H9 (cell line): ENCODE results near the gene TMC2. TPM values are rescaled to one million over a fixed set of nuclear protein-coding genes. Genes with fewer than 3 reads are reported as not detected.
A peak's percentile ranks its signal among the peaks of the same experiment; 100 is the strongest.

Source experiments
- DNase-seq: peaks from one replicate; pipeline ENCODE4 v3.0.0-alpha.2; 2017
- H2AFZ ChIP-seq: one replicate; pipeline ENCODE4 v1.6.1; 2013; ENCODE audit warnings: mild to moderate bottlenecking, low read length, control low read depth, moderate library complexity
- H2AK5ac ChIP-seq: 2 replicates; pipeline ENCODE4 v1.6.1; 2013; ENCODE audit warnings: low read length, control low read depth, mixed read lengths; ENCODE audit not compliant: insufficient read length
- H2BK120ac ChIP-seq: one replicate; pipeline ENCODE4 v1.6.1; 2013; ENCODE audit warnings: low read depth, mild to moderate bottlenecking, low read length, control low read depth, inconsistent platforms; ENCODE audit not compliant: poor library complexity, severe bottlenecking
- H2BK12ac ChIP-seq: 2 replicates; pipeline ENCODE4 v1.6.1; 2013; ENCODE audit warnings: low read length, control low read depth, mixed read lengths, low read depth; ENCODE audit not compliant: insufficient read length
- H2BK15ac ChIP-seq: 2 replicates; pipeline ENCODE4 v1.6.1; 2013; ENCODE audit warnings: low read depth, low read length, control low read depth
- H2BK20ac ChIP-seq: one replicate; pipeline ENCODE4 v1.6.1; 2013; ENCODE audit warnings: low read depth, mild to moderate bottlenecking, low read length, control low read depth, inconsistent platforms; ENCODE audit not compliant: poor library complexity, severe bottlenecking
- H2BK5ac ChIP-seq: 2 replicates; pipeline ENCODE4 v1.6.1; 2013; ENCODE audit warnings: low read length, control low read depth, mixed read lengths; ENCODE audit not compliant: insufficient read length
- H3K14ac ChIP-seq: 2 replicates; pipeline ENCODE4 v1.6.1; 2013; ENCODE audit warnings: low read length, control low read depth; ENCODE audit not compliant: insufficient read depth
- H3K18ac ChIP-seq: 2 replicates; pipeline ENCODE4 v1.6.1; 2013; ENCODE audit warnings: low read depth, mild to moderate bottlenecking, mixed read lengths, low read length, control low read depth; ENCODE audit not compliant: insufficient read length
- H3K23ac ChIP-seq: 2 replicates; pipeline ENCODE4 v1.6.1; 2013; ENCODE audit warnings: low read length, control low read depth, mixed read lengths, low read depth; ENCODE audit not compliant: insufficient read length
- H3K23me2 ChIP-seq: 2 replicates; pipeline ENCODE4 v1.6.1; 2013; ENCODE audit warnings: low read depth, mild to moderate bottlenecking, mixed read lengths, low read length, control low read depth; ENCODE audit not compliant: insufficient read length, poor library complexity, severe bottlenecking
- H3K27ac ChIP-seq: 2 replicates; pipeline ENCODE4 v1.5.1; 2013; ENCODE audit warnings: low read length, control low read depth, mixed read lengths, low read depth; ENCODE audit not compliant: insufficient read length
- H3K27me3 ChIP-seq: 2 replicates; pipeline ENCODE4 v1.6.1; 2013; ENCODE audit warnings: low read length, control low read depth, inconsistent platforms; ENCODE audit not compliant: insufficient read depth
- H3K4ac ChIP-seq: 2 replicates; pipeline ENCODE4 v1.6.1; 2013; ENCODE audit warnings: low read depth, mild to moderate bottlenecking, control low read depth, inconsistent platforms, low read length, moderate library complexity
- H3K4me1 ChIP-seq: 2 replicates; pipeline ENCODE4 v1.6.1; 2013; ENCODE audit warnings: low read length, control low read depth, inconsistent platforms; ENCODE audit not compliant: insufficient read depth
- H3K4me2 ChIP-seq: 2 replicates; pipeline ENCODE4 v1.6.1; 2013; ENCODE audit warnings: low read length, control low read depth, mixed read lengths; ENCODE audit not compliant: insufficient read length, insufficient read depth
- H3K56ac ChIP-seq: 2 replicates; pipeline ENCODE4 v1.6.1; 2013; ENCODE audit warnings: low read depth, mild to moderate bottlenecking, mixed read lengths, low read length, control low read depth; ENCODE audit not compliant: insufficient read length
- H3K79me1 ChIP-seq: 2 replicates; pipeline ENCODE4 v1.6.1; 2013; ENCODE audit warnings: low read depth, mild to moderate bottlenecking, moderate library complexity, low read length, control low read depth, inconsistent platforms; ENCODE audit not compliant: insufficient read depth, poor library complexity, severe bottlenecking
- H3K79me2 ChIP-seq: 2 replicates; pipeline ENCODE4 v1.6.1; 2013; ENCODE audit warnings: low read length, control low read depth, inconsistent platforms; ENCODE audit not compliant: insufficient read depth
- H3K9ac ChIP-seq: 2 replicates; pipeline ENCODE4 v1.6.1; 2013; ENCODE audit warnings: low read length, control low read depth, mixed read lengths; ENCODE audit not compliant: insufficient read length; ENCODE audit errors: extremely low read depth
- H3K9me3 ChIP-seq: one replicate; pipeline ENCODE4 v1.6.1; 2013; ENCODE audit warnings: low read depth, low read length, inconsistent platforms; ENCODE audit not compliant: control insufficient read depth
- H3T11ph ChIP-seq: one replicate; pipeline ENCODE4 v1.6.1; 2013; ENCODE audit warnings: mild to moderate bottlenecking, low read length, control low read depth, inconsistent platforms
- H4K20me1 ChIP-seq: one replicate; pipeline ENCODE4 v1.6.1; 2013; ENCODE audit not compliant: control insufficient read depth, insufficient read length, insufficient read depth
- H4K5ac ChIP-seq: 2 replicates; pipeline ENCODE4 v1.6.1; 2013; ENCODE audit warnings: low read depth, mild to moderate bottlenecking, mixed read lengths, low read length, control low read depth; ENCODE audit not compliant: insufficient read length
- H4K8ac ChIP-seq: replicated peaks from 2 replicates; pipeline ENCODE4 v1.6.1; 2013; ENCODE audit warnings: low read length, control low read depth, mixed read lengths, low read depth; ENCODE audit not compliant: insufficient read length
- H4K91ac ChIP-seq: 2 replicates; pipeline ENCODE4 v1.6.1; 2013; ENCODE audit warnings: low read depth, mild to moderate bottlenecking, moderate library complexity, mixed read lengths, low read length, control low read depth; ENCODE audit not compliant: insufficient read length
- H3K27ac Mint-ChIP-seq, 3 experiments: 2 replicates in 2 of 3; 3 replicates in 1 of 3; pipeline ENCODE4 v1.8.0; 2020 to 2021; ENCODE audit warnings: mixed read lengths in 3 of 3, mild to moderate bottlenecking in 1 of 3, moderate library complexity in 1 of 3
- H3K27me3 Mint-ChIP-seq: 2 replicates; pipeline ENCODE4 v1.8.0; 2021; ENCODE audit warnings: low read depth, mild to moderate bottlenecking, moderate library complexity, mixed read lengths
- H3K36me3 Mint-ChIP-seq, 3 experiments: 2 replicates in 2 of 3; 3 replicates in 1 of 3; pipeline ENCODE4 v1.8.0; 2020 to 2021; ENCODE audit warnings: low read depth in 3 of 3, mixed read lengths in 3 of 3; ENCODE audit not compliant: insufficient read depth in 1 of 3
- H3K4me1 Mint-ChIP-seq, 2 experiments: 2 replicates each; pipeline ENCODE4 v1.8.0; 2020; ENCODE audit warnings: mixed read lengths in 2 of 2
- H3K4me3 Mint-ChIP-seq, 2 experiments: 2 replicates in 1 of 2; 3 replicates in 1 of 2; pipeline ENCODE4 v1.8.0; 2020 to 2021; ENCODE audit warnings: mild to moderate bottlenecking in 2 of 2, mixed read lengths in 2 of 2, moderate library complexity in 1 of 2
- H3K9me3 Mint-ChIP-seq, 2 experiments: 2 replicates in 1 of 2; 3 replicates in 1 of 2; pipeline ENCODE4 v1.8.0; 2020; ENCODE audit warnings: mild to moderate bottlenecking in 2 of 2, mixed read lengths in 2 of 2, moderate library complexity in 1 of 2
- WGBS: extraction: QIAGEN DNeasy Blood & Tissue Kit; methylation state at CpG from one replicate; pipeline ENCODE4 v1.1.7; 2013; ENCODE audit warnings: missing lambda C conversion rate, low lambda C conversion rate, mixed read lengths; ENCODE audit not compliant: insufficient read length; ENCODE audit errors: extremely low coverage; 5-methylcytosine and 5-hydroxymethylcytosine counted together
- total RNA-seq: library from RNA; stranded (reverse); gene quantifications from 2 replicates; pipeline ENCODE4 v1.2.1, GENCODE V29; 2021
- TF ChIP-seq, protein P1 (sequence below): fragments of 200-600 bp; sonication (generic); conservative IDR thresholded peaks from 3 replicates; pipeline ENCODE4 v1.8.0; 2021; ENCODE audit warnings: antibody characterized with exemption, mild to moderate bottlenecking

The TMC2 gene
- total RNA-seq, 1 experiment from 2014 or later: not detected

DNA sequence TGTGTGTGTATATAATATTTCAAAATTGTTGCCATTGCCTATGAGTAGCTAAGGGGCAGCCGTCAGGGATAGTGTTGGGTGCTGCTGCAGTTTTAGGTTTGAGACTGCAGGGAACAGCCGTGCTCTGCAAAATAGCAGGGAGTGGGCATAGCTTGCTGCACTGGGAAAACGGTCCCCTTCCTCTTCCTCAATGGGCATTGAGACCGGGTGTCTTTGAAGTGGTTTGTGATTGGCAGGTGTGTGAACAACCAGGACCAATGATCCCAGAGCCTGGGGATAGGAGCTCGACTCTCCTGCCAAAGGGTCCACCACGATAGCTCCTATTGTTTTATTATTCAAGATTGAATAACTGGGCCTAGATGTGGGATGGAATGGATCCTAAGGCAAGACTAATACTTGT, 151.1 kb downstream of the TMC2 start:
- H2BK15ac ChIP-seq: no peak overlapping the region
- TF ChIP-seq, protein P1, sequence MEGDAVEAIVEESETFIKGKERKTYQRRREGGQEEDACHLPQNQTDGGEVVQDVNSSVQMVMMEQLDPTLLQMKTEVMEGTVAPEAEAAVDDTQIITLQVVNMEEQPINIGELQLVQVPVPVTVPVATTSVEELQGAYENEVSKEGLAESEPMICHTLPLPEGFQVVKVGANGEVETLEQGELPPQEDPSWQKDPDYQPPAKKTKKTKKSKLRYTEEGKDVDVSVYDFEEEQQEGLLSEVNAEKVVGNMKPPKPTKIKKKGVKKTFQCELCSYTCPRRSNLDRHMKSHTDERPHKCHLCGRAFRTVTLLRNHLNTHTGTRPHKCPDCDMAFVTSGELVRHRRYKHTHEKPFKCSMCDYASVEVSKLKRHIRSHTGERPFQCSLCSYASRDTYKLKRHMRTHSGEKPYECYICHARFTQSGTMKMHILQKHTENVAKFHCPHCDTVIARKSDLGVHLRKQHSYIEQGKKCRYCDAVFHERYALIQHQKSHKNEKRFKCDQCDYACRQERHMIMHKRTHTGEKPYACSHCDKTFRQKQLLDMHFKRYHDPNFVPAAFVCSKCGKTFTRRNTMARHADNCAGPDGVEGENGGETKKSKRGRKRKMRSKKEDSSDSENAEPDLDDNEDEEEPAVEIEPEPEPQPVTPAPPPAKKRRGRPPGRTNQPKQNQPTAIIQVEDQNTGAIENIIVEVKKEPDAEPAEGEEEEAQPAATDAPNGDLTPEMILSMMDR: no peak
- Mint-ChIP-seq H3K4me1 (peaks cover 9 to 19% of the 10 kb centered on the region in 2 experiments), H3K4me3 (peak overlapping the region in 1 of 2 experiments; percentile 37; a peak in 1 of 5 replicates), H3K27ac (no peak overlapping the region), H3K27me3 (peaks cover 93% of the 10 kb centered on the region), H3K36me3 (peaks cover 0 to 5% (median 0%) of the 10 kb centered on the region in 3 experiments; a peak in 2 of 7 replicates), H3K9me3 (peaks cover 2 to 3% of the 10 kb centered on the region in 2 experiments; a peak in 4 of 5 replicates)
- no peak overlapping the region for H4K8ac ChIP-seq
- peaks cover 4% of the 10 kb centered on the region for H4K20me1 ChIP-seq
- no peak overlapping the region for H3K9ac ChIP-seq
- H2BK120ac ChIP-seq: no peak overlapping the region
- no peak overlapping the region for H3K14ac ChIP-seq
- H3K79me1 ChIP-seq: no peaks in the 10 kb centered on the region
- H3K4me1 ChIP-seq: no peaks in the 10 kb centered on the region
- no peak overlapping the region for H3K27ac ChIP-seq
- H2BK5ac ChIP-seq: no peak overlapping the region
- no peak overlapping the region for H4K91ac ChIP-seq
- no peak overlapping the region for H3K18ac ChIP-seq
- H3K4ac ChIP-seq: no peak overlapping the region
- H3K23me2 ChIP-seq: peaks cover 4% of the 10 kb centered on the region
- H4K5ac ChIP-seq: no peak overlapping the region
- no peak overlapping the region for H2AK5ac ChIP-seq
- no peak overlapping the region for H3K23ac ChIP-seq
- no peaks in the 10 kb centered on the region for H3K9me3 ChIP-seq
- H3T11ph ChIP-seq: no peak overlapping the region
- no peak overlapping the region for H2BK12ac ChIP-seq
- peaks cover 31% of the 10 kb centered on the region for H3K27me3 ChIP-seq
- H3K4me2 ChIP-seq: peak overlapping the region; percentile 53
- H3K56ac ChIP-seq: no peak overlapping the region
- H2BK20ac ChIP-seq: no peak overlapping the region
- no CpG with 5 or more reads among the region's 6 CpGs for WGBS
- H3K79me2 ChIP-seq: no peaks in the 10 kb centered on the region
- no peak overlapping the region for H2AFZ ChIP-seq
- DNase-seq: no peak
